HepG2 (cell line): ENCODE results near the gene PCGF2. TPM values are rescaled to one million over a fixed set of nuclear protein-coding genes. Genes with fewer than 3 reads are reported as not detected.
A peak's percentile ranks its signal among the peaks of the same experiment; 100 is the strongest.

Source experiments
- BCL6 ChIP-seq: IDR thresholded peaks from 2 replicates; pipeline ENCODE4 v1.6.1; 2016; ENCODE audit warnings: missing genetic modification reagents, missing compliant biosample characterization
- BRD4 ChIP-seq: sonication (generic); formaldehyde crosslinking; IDR thresholded peaks from 2 replicates; pipeline ENCODE4 v1.4.0; 2020; ENCODE audit warnings: missing genetic modification reagents
- E2F5 ChIP-seq: sonication (generic); formaldehyde crosslinking; conservative IDR thresholded peaks from 2 replicates; pipeline ENCODE4 v1.4.0; 2020; ENCODE audit warnings: missing genetic modification reagents
- HNRNPLL ChIP-seq: fragments of 200-400 bp; formaldehyde crosslinking; IDR thresholded peaks from 2 replicates; pipeline ENCODE4 v1.6.1; 2017; ENCODE audit warnings: mild to moderate bottlenecking, low read depth, low read length; ENCODE audit not compliant: poor library complexity, severe bottlenecking
- POGK ChIP-seq: sonication (generic); formaldehyde crosslinking; conservative IDR thresholded peaks from 2 replicates; pipeline ENCODE4 v1.8.0; 2022; ENCODE audit warnings: mild to moderate bottlenecking, moderate library complexity, missing genetic modification reagents
- RAD21 ChIP-seq: fragments of 450-650 bp; formaldehyde crosslinking; IDR thresholded peaks from 2 replicates; pipeline ENCODE4 v1.5.0; 2020; ENCODE audit warnings: mild to moderate bottlenecking
- RBM22 ChIP-seq: fragments of 200-400 bp; formaldehyde crosslinking; optimal IDR thresholded peaks from 2 replicates; pipeline ENCODE3; 2017; ENCODE audit warnings: mild to moderate bottlenecking, low read length, moderate library complexity
- SMAD9 ChIP-seq: sonication (generic); formaldehyde crosslinking; IDR thresholded peaks from 2 replicates; pipeline ENCODE4 v1.5.1; 2020; ENCODE audit warnings: mild to moderate bottlenecking, missing genetic modification reagents
- TEF ChIP-seq: sonication (generic); formaldehyde crosslinking; IDR thresholded peaks from 2 replicates; pipeline ENCODE4 v1.5.0; 2020; ENCODE audit warnings: missing genetic modification reagents
- ZBTB7B ChIP-seq: sonication (generic); formaldehyde crosslinking; IDR thresholded peaks from 2 replicates; pipeline ENCODE4 v1.4.0; 2020; ENCODE audit warnings: missing genetic modification reagents
- ZNF160 ChIP-seq: sonication (generic); formaldehyde crosslinking; IDR thresholded peaks from 2 replicates; pipeline ENCODE4 v1.8.0; 2022; ENCODE audit warnings: mild to moderate bottlenecking, inconsistent platforms, missing genetic modification reagents
- ZNF20 ChIP-seq: sonication (generic); formaldehyde crosslinking; IDR thresholded peaks from 2 replicates; pipeline ENCODE4 v1.4.0; 2020; ENCODE audit warnings: mild to moderate bottlenecking, moderate library complexity, missing genetic modification reagents
- ZNF530 ChIP-seq: sonication (generic); formaldehyde crosslinking; IDR thresholded peaks from 2 replicates; pipeline ENCODE4 v1.5.0; 2020; ENCODE audit warnings: low read depth, mild to moderate bottlenecking, missing genetic modification reagents
- ZNF557 ChIP-seq: sonication (generic); formaldehyde crosslinking; IDR thresholded peaks from 2 replicates; pipeline ENCODE4 v1.4.0; 2020; ENCODE audit warnings: missing genetic modification reagents
- ZNF766 ChIP-seq: sonication (generic); formaldehyde crosslinking; IDR thresholded peaks from 2 replicates; pipeline ENCODE4 v1.5.0; 2020; ENCODE audit warnings: missing genetic modification reagents, borderline replicate concordance
- ZNF772 ChIP-seq: sonication (generic); formaldehyde crosslinking; IDR thresholded peaks from 2 replicates; pipeline ENCODE4 v1.5.0; 2020; ENCODE audit warnings: mild to moderate bottlenecking, missing genetic modification reagents
- ZSCAN20 ChIP-seq: sonication (generic); formaldehyde crosslinking; IDR thresholded peaks from 2 replicates; pipeline ENCODE4 v1.4.0; 2020; ENCODE audit warnings: missing genetic modification reagents, mild to moderate bottlenecking, borderline replicate concordance
- polyA plus RNA-seq, 8 experiments: library from polyadenylated mRNA; depleted of rRNA in 3 of 8; stranded (reverse) in 7 of 8; unstranded in 1 of 8; fragments of >200 nt; fragmentation: Illumina TruSeq in 4 of 8; extraction: Trizol in 4 of 8; gene quantifications; 2 replicates each; pipeline versions ENCODE4 v1.2.1 to v1.2.3, GENCODE V29; 2011 to 2016; ENCODE audit warnings: low read depth in 4 of 8, missing spikeins in 1 of 8, mixed read lengths in 1 of 8; ENCODE audit not compliant: insufficient read depth in 1 of 8
- total RNA-seq, 5 experiments: library from RNA; depleted of rRNA; stranded (reverse); fragments of >200 nt; fragmentation: Illumina TruSeq; extraction: Trizol; gene quantifications; 2 replicates each; pipeline ENCODE4 v1.2.3, GENCODE V29; 2016; ENCODE audit warnings: low read depth in 1 of 5
- TF ChIP-seq, protein P1 (sequence below): sonication (generic); formaldehyde crosslinking; IDR thresholded peaks from 2 replicates; pipeline ENCODE4 v1.4.0; 2020; ENCODE audit warnings: mild to moderate bottlenecking, low read depth, missing genetic modification reagents
- TF ChIP-seq, protein P2 (sequence below): sonication (generic); formaldehyde crosslinking; IDR thresholded peaks from 2 replicates; pipeline ENCODE4 v1.8.0; 2022; ENCODE audit warnings: mild to moderate bottlenecking, missing genetic modification reagents, moderate library complexity

Gene PCGF2
- total and polyA plus RNA-seq, 2 of the 13 experiments (the other 11 are each of a cell fraction or from before 2014, with no cell fraction given), result 11.6 to 29.4 TPM

- TF ChIP-seq E2F5 (CRISPR knock-in tag) (no peak), ZNF530 (CRISPR knock-in tag) (no peak), ZNF557 (CRISPR knock-in tag) (no peak), POGK (no peak), ZSCAN20 (CRISPR knock-in tag) (0 out of 2 replicates have a peak, but pooled peaks have one; percentile 44), TEF (CRISPR knock-in tag) (no peak), HNRNPLL (peak; percentile 18), BRD4 (CRISPR knock-in tag) (peak; percentile 52), ZNF772 (no peak), BCL6 (CRISPR knock-in tag) (no peak), ZNF160 (0 out of 2 replicates have a peak, but pooled peaks have one; percentile 4), SMAD9 (CRISPR knock-in tag) (no peak), ZNF766 (CRISPR knock-in tag) (no peak; the same call in 1 of the 2 replicates), ZBTB7B (no peak), RAD21 (CRISPR knock-in tag) (0 out of 2 replicates have a peak, but pooled peaks have one; percentile 7), ZNF20 (CRISPR knock-in tag) (no peak), RBM22 (peak; percentile 95)
- TF ChIP-seq, protein P1, sequence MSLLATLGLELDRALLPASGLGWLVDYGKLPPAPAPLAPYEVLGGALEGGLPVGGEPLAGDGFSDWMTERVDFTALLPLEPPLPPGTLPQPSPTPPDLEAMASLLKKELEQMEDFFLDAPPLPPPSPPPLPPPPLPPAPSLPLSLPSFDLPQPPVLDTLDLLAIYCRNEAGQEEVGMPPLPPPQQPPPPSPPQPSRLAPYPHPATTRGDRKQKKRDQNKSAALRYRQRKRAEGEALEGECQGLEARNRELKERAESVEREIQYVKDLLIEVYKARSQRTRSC, result no peak
- TF ChIP-seq, protein P2, sequence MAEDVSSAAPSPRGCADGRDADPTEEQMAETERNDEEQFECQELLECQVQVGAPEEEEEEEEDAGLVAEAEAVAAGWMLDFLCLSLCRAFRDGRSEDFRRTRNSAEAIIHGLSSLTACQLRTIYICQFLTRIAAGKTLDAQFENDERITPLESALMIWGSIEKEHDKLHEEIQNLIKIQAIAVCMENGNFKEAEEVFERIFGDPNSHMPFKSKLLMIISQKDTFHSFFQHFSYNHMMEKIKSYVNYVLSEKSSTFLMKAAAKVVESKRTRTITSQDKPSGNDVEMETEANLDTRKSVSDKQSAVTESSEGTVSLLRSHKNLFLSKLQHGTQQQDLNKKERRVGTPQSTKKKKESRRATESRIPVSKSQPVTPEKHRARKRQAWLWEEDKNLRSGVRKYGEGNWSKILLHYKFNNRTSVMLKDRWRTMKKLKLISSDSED, result 0 out of 2 replicates have a peak, but pooled peaks have one; percentile 27
These were observed 45.0 kb downstream of the PCGF2 start (continued) for GRCh38 chr17:38702916-38703741.
